Fibroblast of the conjunctiva (primary cell): ENCODE data around the gene C1QTNF5.

Experiments used
- DNase-seq: peaks from one replicate; pipeline ENCODE4 v3.0.0-alpha.2; 2010; ENCODE audit warnings: low read depth

C1QTNF5 gene

DNA sequence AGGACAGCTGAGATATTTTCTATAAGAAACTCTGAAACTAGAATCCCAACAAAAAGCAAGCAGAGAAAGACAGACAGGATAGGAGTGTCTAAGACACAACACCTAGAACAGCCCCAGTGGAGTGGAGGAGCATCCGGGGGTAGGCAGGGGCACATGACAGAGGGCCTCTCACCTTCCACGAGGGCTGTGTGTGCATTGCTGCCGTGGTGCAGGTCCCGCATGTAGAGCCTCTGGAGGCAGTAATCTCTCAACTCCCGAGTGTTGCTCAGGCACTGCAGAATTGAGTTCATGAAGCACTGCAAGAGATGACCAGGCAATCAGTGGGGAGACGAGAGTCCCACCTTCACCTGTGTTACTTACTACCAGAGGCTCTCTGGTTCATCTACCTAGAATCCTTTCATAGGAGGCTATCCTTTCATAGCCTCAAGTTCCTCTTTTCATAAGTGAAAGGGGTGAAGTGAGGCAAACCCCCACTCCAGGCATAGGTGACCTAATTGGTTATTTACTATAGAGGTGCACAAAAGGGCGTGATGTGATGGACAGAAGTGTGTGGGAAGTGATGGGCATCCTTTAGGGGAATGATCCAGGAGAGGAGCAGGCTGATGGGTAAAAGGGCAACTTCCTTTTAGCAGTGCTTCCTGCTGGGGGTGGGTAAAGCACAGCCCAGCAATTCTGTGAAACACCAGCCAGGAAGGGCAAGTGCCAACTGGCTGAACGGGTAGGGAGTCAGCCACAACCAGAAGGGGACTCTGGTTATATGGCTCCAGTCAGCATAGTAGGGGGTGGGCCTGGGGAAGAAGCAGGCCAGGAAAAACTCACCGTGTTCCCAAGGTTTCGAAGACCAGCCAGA, 18.9 kb upstream of the C1QTNF5 start:
- DNase-seq, result no peak

DNA sequence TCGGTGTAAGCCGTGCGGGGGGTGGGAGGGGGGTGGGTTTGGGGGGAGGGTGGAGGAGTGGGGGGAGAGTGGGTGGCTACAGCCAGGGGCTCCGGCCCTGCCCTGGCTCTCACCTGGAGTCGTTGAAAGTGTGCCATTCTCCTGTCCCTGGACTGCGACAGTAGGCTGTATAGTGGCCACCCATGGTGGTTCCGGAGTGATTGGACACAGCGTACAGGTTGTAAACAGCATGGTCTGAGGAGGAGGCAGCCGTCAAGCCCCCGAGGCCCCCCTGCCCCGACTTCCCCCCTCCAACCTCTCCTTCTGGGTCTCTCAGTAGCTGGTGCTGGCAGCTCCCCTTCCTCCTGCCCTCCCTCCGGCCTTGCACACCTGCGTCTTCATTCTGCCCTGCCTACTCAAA, 16.4 kb upstream of the C1QTNF5 start:
- no peak for DNase-seq

DNA sequence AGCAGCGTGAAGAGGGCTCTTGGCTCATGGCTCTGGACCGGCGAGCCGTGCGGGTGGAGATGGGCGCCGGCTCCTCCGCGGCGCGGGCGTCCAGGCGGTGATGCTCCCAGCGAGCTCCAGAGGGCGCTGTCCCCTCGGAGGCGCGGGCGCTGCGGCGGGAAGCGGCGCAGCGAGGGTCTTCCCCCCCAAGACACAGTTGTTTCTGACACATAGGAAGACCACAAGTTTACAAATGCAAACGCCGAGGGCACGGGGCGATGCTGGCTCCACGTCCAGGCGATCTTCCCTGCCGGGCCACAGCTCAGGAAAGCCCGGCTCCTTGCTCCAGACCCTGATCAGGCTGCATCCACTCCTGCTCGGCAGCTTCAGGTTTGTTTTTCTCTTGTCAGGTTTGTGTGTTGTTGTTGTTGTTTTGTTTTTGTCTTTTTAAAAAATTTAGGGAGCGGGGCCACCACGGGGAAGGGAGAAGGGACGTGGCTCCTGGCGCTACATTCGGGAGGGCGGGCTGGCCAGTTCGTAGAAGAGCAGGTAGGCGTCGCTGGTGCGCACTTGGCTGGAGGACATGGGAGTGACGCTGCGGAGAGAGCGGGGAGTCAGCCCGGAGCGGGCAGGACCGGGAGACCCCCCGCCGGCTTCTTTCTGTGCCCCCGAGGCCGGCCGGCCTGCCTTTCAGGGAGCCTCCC, 15.8 kb upstream of the C1QTNF5 start:
- no peak for DNase-seq

DNA sequence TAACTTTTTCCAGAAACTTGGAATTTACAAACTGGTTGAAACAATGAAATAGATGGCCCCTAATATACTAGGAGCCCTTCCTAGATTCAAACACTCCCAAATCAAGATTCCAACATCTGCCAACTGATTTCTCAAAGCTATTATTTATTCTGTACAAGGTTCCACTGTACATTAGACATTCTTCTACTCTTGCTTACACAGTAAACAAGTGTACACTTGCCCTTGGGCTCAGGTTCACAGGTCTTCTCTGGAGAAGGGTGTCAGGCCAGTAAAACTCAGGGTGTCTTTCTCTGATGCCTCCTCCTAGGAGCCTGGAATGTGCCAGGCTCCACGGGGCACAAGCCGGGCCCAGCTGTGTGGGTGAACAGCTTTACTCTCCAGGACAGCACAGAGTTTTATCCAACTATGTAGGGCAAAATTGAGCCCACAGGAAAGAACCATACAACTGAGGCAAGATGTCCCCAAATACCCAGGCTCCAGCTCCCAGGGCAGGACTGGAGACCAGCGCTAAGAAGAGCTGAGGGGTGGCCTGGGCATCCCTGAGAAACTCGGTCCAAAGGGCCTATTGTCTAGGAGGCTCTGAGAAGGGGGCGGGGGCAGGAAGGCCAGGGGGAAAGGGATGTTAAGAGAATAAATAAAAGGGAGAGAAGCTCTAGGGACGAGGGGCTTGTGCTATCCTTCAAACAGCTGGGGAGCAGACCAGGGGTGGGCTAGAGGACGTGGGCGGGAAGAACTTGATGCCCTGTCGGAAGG, 14.6 kb upstream of the C1QTNF5 start:
- no peak for DNase-seq

DNA sequence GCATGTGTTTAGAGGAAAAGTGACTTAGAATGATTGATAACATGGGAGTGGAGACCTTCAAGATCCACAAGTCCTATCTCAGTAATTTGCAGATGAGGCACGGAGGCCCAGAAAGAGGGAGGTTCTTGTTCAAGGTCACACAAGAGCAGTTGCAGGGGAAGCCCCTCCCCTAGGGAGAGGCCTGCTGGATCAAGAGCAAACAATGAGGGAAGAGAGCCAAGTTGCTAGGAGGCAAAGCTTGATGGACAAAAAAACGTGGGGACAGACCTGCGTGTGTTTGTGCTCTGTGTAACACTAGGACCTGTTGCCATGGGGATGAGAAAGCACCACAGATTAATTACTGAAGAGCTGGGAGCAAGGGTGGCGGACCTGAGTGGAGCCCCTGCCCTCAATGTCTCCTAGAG, 12.2 kb upstream of the C1QTNF5 start:
- no peak for DNase-seq

DNA sequence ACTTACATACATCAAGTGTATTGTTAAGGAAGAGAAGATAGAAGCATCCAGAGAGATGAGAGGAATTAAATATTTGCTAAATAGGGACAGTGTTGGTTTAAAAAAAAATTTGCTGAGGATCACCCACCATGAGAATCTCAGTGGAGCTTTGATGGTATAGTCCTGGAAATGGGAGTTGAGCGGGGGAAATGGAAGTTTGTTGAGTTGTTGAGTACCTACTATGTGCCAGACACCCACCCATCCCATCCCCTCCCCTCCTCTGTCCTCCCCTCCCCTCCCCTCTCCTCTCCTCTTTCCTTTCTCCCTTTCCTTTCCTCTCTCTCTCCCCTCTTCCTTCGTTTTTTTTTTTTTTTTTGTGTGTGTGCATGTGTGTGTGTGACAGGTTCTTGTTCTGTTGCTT, 10.5 kb upstream of the C1QTNF5 start:
- no peak for DNase-seq

DNA sequence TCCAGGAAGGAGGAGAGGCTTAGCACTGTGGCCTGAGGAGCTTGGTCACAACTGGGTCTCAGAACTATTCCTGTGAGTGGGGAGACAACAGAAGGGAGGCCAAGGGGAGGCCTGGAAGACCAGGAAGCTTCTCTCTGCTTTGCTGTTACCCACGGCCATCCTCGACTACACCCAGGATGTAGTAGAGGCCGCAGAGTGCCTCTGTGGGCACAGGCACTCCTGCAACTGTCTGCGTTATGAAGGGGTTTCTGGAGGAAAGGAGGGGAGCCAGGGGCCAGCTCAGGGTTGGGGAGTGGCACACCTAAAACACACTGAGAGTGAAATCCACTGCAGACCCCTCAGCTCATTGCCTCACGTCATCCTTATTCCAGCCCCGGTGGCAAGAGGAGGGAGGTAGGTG, 9.6 kb upstream of the C1QTNF5 start:
- DNase-seq, result no peak

DNA sequence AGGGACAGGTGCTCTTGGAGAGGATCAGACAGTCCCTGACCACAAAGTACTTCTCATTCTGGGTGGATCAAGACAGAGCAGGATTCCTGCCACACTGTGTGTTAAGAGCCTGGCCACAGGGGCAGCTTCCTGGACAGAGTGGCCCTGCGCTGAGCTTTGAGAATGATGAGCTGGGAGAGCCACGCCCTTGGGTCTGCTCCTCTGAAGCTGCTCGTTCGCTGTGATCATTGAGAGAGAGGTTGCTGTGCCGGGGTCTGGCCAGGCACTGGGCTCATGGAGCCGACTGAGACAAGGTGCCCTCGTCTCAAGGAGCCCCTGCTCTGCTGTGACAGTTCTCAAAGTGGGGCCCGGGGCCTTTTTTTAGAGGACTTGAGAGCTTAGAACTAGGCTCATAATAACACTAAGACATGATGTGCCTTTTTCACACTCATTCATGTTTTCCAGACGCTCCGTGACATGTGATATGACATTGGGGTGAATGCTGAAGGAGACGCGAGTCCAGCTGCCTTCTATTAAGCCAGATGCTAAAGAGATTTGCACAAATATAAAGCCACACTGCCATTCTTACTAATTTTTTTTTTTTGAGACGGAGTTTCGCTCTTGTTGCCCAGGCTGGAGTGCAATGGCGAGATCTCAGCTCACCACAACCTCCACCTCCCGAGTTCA, 7.4 kb upstream of the C1QTNF5 start:
- no peak for DNase-seq

DNA sequence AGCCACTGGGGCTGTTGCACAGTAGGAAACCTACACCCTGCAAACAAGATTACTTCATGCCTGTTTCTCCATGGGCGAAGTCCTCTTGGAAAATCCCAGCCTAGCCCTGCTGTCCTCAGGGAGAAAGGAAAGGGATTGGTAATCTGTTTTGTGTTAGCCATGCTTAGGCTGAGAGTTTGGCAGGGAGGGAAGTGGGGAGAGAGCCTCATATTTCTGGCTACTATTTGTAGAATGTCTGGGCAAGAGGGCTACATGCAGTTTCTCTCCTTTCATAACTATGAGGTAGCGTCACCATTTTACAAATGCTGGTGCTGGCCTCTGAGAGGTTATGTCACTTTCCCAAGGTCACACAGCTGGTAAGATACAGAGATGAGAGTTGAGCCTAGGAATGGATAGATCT, 6.6 kb upstream of the C1QTNF5 start:
- DNase-seq, result no peak

DNA sequence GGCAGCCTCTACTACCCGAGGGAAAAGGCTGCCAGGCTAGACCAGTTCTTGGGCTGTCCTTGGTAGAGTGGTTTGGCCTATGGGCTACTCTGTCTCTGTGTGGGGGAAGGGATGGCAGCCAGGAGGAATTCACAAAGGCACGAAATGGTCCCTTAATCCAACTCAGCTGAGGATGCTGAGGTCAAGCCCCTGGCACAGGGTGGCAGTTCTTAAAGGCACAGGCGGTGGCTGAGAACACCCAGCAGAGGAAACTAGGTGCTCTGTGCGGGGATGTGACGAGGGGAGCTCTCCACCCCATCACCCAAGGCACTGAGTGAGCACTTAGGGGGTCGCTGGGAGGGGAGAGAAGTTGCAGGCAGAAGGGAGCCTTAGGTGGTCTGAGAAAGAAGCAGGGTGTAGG, 5.9 kb upstream of the C1QTNF5 start, which contains the start of gene MFRP:
MFRP (minus strand) TSS at position 101 of the 400 bp plus-strand sequence. CDS start 192 bp downstream, outside the sequence.
- DNase-seq, result no peak

DNA sequence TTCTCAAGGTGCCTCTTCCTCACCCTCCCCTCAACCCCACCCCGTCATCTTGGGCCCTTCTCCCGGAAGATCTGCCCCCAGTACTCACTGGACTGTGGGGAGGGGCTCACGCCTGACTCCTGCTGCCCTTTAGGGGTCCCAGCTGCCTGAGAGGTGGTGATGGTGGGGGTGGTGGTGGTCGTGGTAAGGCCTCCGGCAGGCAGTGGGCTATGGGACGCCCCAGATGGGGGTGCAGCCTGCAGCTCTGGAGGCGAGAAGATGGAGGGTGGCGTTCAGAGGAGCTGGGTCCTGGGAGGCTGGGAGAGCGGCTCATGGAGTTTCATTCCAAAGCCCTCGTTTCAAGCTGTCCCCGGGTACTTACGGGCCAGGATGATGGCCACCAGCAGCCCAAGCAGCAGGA, 5.0 kb upstream of the C1QTNF5 start:
- DNase-seq, result no peak

DNA sequence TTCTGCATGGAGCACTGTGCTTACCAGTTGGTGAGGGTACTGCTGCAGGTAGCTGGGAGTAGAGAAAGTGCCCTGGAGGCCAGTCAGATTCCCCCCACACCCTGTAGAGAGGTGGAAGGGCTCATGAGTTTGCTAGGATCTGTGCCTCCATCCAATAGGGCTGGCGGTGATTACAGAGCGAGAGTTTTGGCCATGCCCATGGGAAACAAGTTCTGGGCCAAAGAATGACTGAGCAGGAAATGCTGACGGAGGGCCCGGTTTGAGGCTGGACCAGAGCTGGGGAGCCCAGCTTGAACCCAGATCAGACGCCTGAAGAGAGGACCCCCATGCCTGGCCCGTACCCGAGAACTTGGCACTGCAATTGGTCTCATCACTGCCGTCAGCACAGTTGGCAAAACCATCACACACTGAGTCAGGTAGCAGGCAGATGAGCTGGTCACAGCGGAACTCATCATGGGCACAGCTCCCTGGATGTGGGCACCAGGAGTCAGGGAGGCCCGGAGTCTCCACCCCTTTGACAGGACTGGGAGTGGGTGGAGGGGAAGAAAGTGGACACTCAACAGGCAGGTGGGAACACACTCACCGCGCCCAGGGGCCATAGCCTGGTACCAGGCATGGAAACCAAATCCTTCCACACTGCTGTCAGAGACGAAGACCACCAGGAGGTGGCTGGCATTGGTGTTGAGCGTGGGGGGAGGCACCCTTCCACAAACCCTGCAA, 3.8 kb upstream of the C1QTNF5 start:
- DNase-seq, result no peak

DNA sequence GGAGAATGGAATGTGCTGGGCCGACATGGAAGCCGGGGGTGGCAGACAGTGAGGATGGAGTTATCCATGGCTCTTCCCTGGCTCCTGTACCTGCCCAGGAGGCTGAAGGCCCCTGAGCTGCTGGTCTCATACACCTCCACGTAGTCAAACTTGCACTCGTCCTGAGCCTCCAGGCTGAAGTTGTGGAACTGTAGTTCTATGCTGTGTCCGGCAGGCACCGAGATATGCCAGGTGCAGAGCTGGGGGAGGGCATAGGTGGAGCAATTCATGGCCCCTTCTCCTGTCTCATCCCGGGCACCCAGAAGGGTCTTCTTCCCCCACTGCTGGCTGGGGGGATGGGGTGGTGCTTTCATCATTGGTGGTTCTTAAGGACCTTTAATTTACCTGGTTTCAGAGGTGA, 3.0 kb upstream of the C1QTNF5 start:
- no peak for DNase-seq

DNA sequence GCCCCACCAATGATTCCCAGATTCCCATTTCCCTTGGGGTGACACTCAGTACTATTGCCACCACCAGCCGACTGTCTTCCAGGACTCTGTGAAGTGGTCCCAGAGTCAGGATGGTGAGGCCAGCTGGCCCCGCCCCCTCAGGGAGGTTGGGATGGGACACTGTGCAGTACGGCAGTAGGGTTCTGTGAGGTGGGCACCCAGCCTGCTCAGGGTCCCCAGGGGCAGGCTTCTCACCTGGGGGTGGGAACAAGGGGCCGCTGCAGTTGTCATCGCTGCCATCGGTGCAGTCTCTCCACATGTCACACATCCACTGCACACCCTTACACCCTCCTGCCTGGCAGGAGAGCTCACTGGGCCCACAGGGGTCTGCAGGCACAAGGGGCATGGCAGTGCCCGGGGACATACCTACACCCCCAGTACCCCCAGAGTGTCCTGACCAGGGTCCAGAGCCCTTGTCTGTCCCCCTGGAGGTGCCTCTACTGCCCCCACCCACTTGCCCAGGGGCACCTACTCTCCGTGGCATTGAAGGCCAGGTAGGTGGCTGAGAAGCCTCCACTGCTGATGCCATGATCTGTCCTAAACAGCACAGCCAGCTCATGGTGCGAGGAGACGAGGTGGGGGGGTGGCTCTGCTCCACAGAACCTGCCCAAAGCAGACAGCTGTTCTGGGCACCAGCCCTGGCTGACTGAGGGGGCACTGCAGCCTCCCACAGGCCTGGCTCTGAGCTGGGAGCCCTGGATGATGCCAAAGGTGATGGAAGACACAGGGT, 1.9 kb upstream of the C1QTNF5 start:
- DNase-seq, result no peak

DNA sequence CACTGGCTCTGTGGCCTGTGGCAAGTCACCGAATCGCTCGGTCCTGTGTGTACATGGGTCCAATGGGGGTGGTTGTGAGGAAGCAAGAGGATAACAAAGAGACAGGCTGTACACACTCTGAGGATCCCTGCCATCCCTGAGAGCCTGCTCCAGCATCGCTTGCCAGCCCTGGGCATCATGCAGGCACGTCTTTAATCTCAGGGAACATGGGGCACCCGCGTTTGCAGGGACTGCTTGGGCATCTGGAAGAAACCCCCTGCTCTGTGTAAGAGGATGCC, 1.3 kb upstream of the C1QTNF5 start:
- DNase-seq, result no peak

DNA sequence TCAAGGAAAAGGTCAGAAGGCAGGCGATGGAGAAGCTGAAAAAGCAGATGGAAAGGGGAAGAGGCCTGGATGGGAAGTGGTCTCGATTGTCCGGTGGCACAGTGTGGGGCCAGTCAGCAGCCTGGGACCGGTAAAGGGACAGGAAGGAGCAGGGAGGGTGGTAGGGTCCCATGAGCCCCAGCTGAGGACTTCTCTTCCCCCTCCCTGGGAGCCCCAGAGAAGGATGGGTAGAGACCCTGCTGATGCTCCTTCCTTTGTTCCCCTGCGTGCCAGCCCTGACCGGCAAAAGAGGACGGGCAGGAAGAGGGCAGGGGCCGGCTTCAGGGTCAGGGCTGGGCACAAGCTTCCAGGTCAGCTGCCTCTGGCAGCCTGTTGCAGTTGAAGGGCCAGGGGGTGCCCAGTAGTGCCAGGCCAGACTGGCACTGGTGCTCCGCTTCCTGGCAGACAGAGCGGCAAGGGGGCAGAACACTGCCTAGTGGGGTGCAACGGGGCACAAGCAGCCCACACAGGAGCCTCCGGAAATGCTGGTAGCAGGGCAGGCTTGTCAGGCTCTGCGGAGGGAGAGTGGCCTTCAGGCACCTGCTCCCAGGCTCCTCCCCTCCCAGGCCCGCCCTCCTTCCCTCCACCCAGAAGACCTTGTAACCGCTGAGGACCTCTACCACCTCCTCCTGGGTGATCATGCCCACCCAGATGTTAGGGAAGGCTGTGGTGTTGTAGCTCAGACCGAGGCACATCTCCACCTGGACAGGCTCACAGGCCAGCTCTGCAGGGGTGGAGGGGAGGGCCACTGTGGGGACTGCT, 739 bp upstream of the C1QTNF5 start:
- DNase-seq, result no peak

DNA sequence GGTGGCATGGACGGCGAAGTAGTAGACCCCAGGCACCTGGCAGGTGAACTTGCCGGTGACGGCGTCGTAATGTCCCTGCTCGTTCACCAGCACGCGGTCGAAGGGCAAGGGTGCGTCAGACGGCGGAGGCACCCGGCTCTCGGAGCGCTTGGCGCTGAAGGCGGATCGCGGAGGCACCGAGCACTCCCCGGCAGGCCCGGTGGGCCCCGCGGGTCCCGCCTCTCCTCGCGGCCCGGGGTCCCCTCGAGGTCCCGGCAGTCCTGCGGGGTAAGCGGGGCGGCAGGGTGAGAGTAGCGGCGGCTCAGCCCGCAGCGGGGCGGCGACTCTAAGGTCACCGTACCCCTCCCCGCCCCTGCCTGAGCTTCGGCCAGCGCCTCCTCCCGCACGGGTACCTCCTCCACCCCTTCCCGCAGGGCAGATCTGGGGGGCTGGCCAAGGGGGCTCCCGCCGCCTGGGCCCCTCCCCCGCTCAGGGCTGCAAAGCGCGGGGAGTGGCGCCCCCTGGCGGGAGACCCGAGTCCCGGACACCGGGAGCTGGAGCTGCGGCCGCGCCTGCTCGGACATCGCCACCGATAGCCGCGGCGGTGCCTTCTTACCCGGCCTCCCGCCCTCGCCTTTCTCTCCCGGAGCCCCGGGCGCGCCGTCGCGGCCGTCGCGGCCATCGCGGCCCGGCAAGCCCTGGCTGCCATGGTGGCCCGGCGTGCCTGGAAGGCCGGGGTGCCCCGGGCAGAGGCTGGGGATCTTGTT, 921 bp downstream of the C1QTNF5 start:
- DNase-seq, result no peak

DNA sequence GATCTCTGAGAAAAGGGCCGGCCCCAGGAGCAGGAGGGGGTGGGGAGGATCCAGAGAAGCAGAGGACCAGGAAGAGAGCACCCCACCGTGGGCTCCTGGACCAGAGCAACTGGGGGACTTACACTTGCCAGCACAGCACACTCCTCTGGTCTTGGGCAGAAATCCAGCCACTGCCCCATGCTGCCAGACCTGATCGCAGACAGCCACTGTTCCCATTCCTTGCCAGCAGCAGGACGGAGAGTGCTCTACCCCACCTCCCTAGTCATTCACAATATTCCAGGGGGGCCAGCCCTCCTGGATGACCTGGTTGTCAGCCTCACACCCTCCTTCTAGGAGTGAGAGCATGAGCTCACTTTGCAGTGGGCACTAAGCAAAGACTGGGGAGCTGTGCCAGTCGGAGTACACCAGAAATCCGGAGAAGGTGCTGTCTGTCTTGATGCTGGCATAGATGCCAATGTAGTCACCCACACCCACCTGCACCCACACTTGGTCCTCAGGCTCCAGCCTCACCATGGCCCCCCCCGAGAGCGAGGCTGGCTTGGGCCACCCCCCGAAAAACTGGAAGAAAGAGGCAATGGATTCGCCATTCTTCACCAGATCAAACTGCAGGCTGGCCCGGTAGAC, 1.6 kb downstream of the C1QTNF5 start:
- DNase-seq, result no peak

DNA sequence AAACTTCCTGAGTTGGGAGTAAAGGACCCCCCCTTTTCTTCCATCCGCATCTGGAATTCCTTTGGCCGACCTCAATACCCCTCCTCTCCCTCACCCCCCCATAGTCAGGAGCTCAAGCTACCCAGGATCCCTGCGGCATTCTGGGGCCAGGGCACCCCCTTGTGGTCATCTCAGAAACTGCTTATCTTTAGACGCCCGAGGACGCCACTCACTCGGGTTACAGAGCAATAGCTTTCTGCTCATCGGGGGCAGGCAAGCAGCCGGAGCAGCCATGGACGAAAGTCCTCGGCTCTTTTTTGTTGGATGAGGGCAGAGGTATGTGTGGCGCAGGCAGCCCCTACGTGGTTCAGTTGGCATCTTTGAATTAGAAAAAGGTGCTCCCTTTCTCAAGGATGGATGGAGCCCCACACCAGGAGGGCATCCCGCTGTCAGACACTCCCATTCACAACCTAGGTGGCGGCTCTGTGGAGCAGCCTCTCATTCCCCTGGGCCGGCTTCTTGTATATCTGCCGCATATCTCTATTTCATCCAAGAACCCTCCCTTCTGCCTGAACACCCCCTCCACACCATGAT, 2.3 kb downstream of the C1QTNF5 start:
- no peak for DNase-seq
